Measurements from ENCODE around the gene ATAD2B.
"Not testable (repeated sequence)": the region's sequence is repeated elsewhere in the genome, so short reads cannot be mapped to it uniquely, and the experiment has no call there.

ATAD2B gene

GRCh38 chr2:23723029-23723428, 203.9 kb downstream of the ATAD2B start:
- DNase-seq = not testable (repeated sequence)

GRCh38 chr2:23722255-23722654, 204.7 kb downstream of the ATAD2B start:
- no peak for DNase-seq

GRCh38 chr2:23721454-23721826, 205.5 kb downstream of the ATAD2B start:
- DNase-seq = no peak

GRCh38 chr2:23720705-23721453, 206.0 kb downstream of the ATAD2B start:
- no peak for DNase-seq

GRCh38 chr2:23719716-23720115, 207.2 kb downstream of the ATAD2B start:
- DNase-seq = no peak

- DNase-seq = no peak
These were observed 207.8 kb downstream of the ATAD2B start for GRCh38 chr2:23718931-23719700.

- no peak for DNase-seq
These were observed 213.6 kb downstream of the ATAD2B start for GRCh38 chr2:23713351-23713750.

GRCh38 chr2:23712756-23713151, 214.2 kb downstream of the ATAD2B start:
- no peak for DNase-seq

- no peak for DNase-seq
These were observed 214.8 kb downstream of the ATAD2B start for GRCh38 chr2:23711979-23712755.

GRCh38 chr2:23709311-23709710, 217.6 kb downstream of the ATAD2B start:
- no peak for DNase-seq

GRCh38 chr2:23708771-23709170, 218.2 kb downstream of the ATAD2B start:
- DNase-seq = no peak

- no peak for DNase-seq
These were observed 219.8 kb downstream of the ATAD2B start for GRCh38 chr2:23707096-23707495.

GRCh38 chr2:23706613-23707078, 220.3 kb downstream of the ATAD2B start:
- no peak for DNase-seq

- no peak for DNase-seq
These were observed 220.9 kb downstream of the ATAD2B start for GRCh38 chr2:23705771-23706612.

GRCh38 chr2:23703583-23704385, 223.1 kb downstream of the ATAD2B start:
- no peak for DNase-seq

GRCh38 chr2:23703037-23703582, 223.8 kb downstream of the ATAD2B start:
- no peak for DNase-seq

GRCh38 chr2:23700627-23701026, 226.3 kb downstream of the ATAD2B start:
- DNase-seq = no peak

- DNase-seq = no peak
These were observed 227.4 kb downstream of the ATAD2B start for GRCh38 chr2:23699580-23699925.

- no peak for DNase-seq
These were observed 228.0 kb downstream of the ATAD2B start for GRCh38 chr2:23698721-23699579.
